AG10803 (cell line): Measurements from ENCODE around the gene CLASP2.
"Not testable (repeated sequence)": the region's sequence is repeated elsewhere in the genome, so short reads cannot be mapped to it uniquely, and the experiment has no call there.

Source experiments
- DNase-seq: peaks from one replicate; pipeline ENCODE4 v3.0.0; 2010; ENCODE audit warnings: low read depth
- H3K4me3 ChIP-seq: 2 replicates; pipeline ENCODE4 v1.5.1; 2011; ENCODE audit warnings: mild to moderate bottlenecking, low read length, control low read depth
- TF ChIP-seq, protein P1 (sequence below): conservative IDR thresholded peaks from 2 replicates; pipeline ENCODE4 v1.5.1; 2011; ENCODE audit warnings: mild to moderate bottlenecking, low read length, control low read depth, inconsistent platforms

The CLASP2 gene

DNA sequence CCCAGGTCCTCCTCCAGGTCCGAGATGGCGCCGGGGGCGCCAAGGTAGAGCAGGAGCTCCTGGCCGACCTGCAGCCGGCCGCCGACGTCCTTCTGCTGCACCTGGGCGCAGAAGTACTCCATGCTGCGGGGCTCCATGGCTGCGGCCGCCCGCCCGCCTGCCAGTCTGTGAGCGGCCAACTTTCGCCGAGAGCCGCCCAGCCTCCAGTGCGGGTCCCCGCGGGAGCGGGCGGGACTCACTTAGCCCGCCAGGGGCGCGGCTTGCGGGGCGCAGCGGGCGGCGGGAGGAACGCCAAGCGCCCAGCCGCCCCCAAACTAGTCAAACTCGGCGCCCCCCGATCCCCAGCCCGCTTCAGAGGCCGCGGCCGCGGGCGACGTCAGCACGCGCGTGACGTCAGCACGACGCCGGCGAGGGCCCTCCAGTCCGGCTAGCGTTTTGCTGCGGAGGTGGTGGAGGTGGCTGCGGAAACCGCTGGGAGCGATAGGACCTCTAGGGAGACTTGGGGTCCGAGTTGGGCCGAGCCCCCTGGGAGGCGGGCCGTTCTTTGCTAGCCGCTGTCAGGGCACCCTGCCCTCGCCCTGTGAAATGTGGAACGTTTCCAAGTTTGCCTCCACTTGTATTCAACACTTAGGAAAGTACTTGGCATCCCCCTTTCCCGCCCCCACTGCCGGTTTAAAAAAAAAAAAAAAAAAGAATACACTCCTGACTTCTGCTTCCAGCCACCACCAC is at the start of gene CLASP2:
Gene CLASP2 (minus strand): TSS at position 389 of the 729 bp plus-strand sequence. CDS start 252 bp downstream, at position 137.
- peak; percentile 77 for DNase-seq
- peak within 1 kb of the TSS; percentile 86 for H3K4me3 ChIP-seq
- TF ChIP-seq, protein P1, sequence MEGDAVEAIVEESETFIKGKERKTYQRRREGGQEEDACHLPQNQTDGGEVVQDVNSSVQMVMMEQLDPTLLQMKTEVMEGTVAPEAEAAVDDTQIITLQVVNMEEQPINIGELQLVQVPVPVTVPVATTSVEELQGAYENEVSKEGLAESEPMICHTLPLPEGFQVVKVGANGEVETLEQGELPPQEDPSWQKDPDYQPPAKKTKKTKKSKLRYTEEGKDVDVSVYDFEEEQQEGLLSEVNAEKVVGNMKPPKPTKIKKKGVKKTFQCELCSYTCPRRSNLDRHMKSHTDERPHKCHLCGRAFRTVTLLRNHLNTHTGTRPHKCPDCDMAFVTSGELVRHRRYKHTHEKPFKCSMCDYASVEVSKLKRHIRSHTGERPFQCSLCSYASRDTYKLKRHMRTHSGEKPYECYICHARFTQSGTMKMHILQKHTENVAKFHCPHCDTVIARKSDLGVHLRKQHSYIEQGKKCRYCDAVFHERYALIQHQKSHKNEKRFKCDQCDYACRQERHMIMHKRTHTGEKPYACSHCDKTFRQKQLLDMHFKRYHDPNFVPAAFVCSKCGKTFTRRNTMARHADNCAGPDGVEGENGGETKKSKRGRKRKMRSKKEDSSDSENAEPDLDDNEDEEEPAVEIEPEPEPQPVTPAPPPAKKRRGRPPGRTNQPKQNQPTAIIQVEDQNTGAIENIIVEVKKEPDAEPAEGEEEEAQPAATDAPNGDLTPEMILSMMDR, result no peak; the same call in 1 of the 2 replicates

DNA sequence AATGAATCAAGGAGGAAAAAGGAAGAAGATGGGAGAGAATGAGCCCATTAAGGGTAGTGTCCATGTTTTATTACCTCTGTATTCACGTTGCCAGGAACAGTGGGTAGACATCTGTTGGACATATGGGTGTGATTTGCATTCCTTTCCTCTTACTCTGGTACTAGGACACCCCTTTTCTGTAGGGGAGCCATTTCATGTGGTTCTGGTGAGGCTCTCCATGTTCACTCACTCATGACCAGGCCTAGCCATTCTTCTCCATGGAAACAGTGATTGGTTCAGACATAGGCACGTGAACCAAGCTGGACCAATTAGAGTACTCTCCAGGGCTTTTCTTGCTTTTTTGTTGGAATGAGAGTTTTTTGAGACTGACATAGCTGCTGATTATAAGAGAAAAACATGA is 40.8 kb upstream of the CLASP2 start:
- TF ChIP-seq, protein P1, result no peak
- H3K4me3 ChIP-seq, result no peak overlapping the region
- peak; percentile 73 for DNase-seq

DNA sequence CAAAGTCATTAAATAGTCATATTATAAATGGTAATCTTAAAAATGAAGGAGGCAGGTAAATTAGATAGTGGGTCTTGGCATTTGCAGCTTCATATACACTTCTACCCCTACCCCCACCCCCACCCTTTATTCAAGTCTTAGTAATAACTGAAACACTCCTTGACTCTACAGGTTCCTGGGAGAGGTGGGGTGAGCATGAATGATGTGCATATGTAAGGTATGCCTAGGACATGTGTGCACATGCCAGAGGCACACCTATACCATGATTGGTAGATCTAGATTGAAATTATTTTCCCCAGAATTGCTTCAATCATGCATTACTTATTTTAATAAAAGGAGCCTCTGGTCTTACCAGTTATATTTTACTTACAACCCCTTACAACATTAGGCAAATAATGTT is 40.2 kb upstream of the CLASP2 start:
- TF ChIP-seq, protein P1, result no peak
- DNase-seq, result no peak
- H3K4me3 ChIP-seq, result no peak overlapping the region

DNA sequence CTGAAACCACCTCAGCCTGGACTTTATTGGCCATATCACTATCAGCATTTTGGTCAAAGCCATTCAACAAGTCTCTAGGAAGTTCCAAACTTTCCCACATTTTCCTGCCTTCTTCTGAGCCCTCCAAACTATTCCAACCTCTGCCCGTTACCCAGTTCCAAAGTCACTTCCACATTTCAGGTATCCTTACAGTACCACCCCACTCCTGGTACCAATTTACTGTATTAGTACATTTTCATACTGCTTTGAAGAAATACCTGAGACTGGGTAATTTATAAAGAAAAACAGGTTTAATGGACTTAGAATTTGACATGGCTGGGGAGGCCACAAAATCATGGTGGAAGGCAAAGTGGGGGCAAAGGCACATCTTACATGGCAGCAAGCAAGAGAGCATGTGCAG is 36.3 kb upstream of the CLASP2 start:
- DNase-seq, H3K4me3 ChIP-seq: not testable (repeated sequence)

DNA sequence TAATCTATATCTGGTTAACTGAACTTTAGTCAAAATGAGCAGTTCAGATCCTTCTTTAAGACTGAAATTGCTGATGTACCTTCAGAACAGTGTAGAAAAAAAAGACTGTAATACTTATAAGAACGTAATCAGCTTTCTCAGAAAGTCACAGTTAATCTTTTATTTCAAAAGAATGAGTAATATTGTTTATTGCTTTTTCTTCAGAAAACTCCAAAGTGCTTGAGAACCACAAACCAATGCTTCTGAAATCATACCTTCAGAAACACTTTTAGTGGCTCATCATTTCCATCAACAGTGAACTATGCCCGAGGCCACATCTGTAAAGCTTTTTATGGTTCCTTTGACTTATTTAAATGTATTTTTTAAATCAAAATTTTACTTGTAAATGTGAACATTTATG is 33.3 kb upstream of the CLASP2 start:
- no peak overlapping the region for H3K4me3 ChIP-seq
- TF ChIP-seq, protein P1, result no peak
- DNase-seq, result no peak

DNA sequence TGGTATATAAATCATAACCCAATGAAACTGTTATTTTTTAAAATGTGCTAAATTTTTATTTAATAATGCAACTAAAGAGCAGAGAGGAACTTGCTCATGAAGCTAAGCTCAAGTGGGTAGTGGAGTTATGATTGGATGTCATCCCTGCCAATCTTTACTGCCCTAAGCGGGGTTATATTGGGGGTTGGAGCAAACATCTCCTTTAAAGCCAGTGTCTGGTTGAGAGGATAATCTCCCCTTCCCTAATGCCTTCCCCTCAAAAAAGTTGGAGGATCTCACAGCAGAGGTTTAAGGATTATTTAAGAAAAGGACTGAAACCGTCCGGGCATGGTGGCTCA is 32.1 kb upstream of the CLASP2 start:
- no peak for DNase-seq
- TF ChIP-seq, protein P1, result no peak
- H3K4me3 ChIP-seq, result no peak overlapping the region

DNA sequence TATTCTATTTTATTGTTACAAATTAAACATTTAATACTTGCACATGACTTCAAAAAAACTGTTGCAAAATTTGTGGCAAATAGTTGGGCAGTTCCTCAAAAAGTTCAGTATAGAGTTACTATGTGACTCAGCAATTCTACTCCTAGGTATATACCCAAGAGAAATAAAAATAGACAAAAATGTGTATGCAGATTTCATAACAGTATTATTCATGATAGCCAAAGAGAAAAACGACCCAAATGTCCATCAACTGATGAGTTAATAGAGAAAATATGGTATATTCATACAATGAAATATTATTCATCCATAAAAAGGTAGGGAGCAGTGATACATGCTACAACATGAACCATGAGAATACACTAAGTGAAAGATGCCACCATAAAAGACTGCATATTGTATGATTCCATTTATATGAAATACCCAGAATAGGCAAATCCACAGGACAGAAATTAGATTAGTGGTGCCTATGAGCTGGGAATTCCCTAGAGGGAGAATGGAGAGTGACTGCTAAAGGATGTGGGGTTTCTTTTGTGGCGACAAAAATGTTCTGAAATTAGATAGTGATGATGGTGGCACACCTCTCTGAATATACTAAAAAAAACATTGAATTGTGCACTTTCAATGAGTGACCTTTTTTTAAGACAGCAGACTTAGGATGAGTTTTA is 31.6 kb upstream of the CLASP2 start:
- H3K4me3 ChIP-seq, result no peak overlapping the region
- peak; percentile 29 for DNase-seq
- TF ChIP-seq, protein P1, result no peak
